IPS-11a (cell line): ENCODE data around the gene PLCL2.

Experiments used
- H3K4me3 ChIP-seq: one replicate; pipeline ENCODE4 v1.5.1; 2013; ENCODE audit warnings: low read depth, low read length, control low read depth

The PLCL2 gene

GRCh38 chr3:17003457-17003856 is 118.7 kb downstream of the PLCL2 start:
- no peak overlapping the region for H3K4me3 ChIP-seq

GRCh38 chr3:17006132-17006852 is 121.5 kb downstream of the PLCL2 start:
- H3K4me3 ChIP-seq, result no peak overlapping the region

- no peak overlapping the region for H3K4me3 ChIP-seq
These were observed 122.5 kb downstream of the PLCL2 start for GRCh38 chr3:17007284-17007683.

- no peak overlapping the region for H3K4me3 ChIP-seq
These were observed 125.1 kb downstream of the PLCL2 start for GRCh38 chr3:17009826-17010225.

GRCh38 chr3:17011728-17012338 is 127.1 kb downstream of the PLCL2 start:
- no peak overlapping the region for H3K4me3 ChIP-seq

- H3K4me3 ChIP-seq, result no peak overlapping the region
These were observed 128.3 kb downstream of the PLCL2 start for GRCh38 chr3:17013050-17013449.

- no peak overlapping the region for H3K4me3 ChIP-seq
These were observed 128.8 kb downstream of the PLCL2 start for GRCh38 chr3:17013571-17013970.

- H3K4me3 ChIP-seq, result no peak overlapping the region
These were observed 129.5 kb downstream of the PLCL2 start for GRCh38 chr3:17014284-17014683.

GRCh38 chr3:17014709-17015108 is 130.0 kb downstream of the PLCL2 start:
- no peak overlapping the region for H3K4me3 ChIP-seq

GRCh38 chr3:17021614-17022013 is 136.9 kb downstream of the PLCL2 start:
- H3K4me3 ChIP-seq, result no peak overlapping the region

GRCh38 chr3:17023006-17023664 is 138.4 kb downstream of the PLCL2 start:
- H3K4me3 ChIP-seq, result no peak overlapping the region

- no peak overlapping the region for H3K4me3 ChIP-seq
These were observed 140.9 kb downstream of the PLCL2 start for GRCh38 chr3:17025594-17026139.

- H3K4me3 ChIP-seq, result no peak overlapping the region
These were observed 142.6 kb downstream of the PLCL2 start for GRCh38 chr3:17027318-17027717.

GRCh38 chr3:17028363-17028762 is 143.6 kb downstream of the PLCL2 start:
- H3K4me3 ChIP-seq, result no peak overlapping the region

- H3K4me3 ChIP-seq, result no peak overlapping the region
These were observed 145.7 kb downstream of the PLCL2 start for GRCh38 chr3:17030438-17030837.

- H3K4me3 ChIP-seq, result no peak overlapping the region
These were observed 146.3 kb downstream of the PLCL2 start for GRCh38 chr3:17030956-17031652.

GRCh38 chr3:17032407-17033034 is 147.8 kb downstream of the PLCL2 start:
- no peak overlapping the region for H3K4me3 ChIP-seq

- no peak overlapping the region for H3K4me3 ChIP-seq
These were observed 148.9 kb downstream of the PLCL2 start for GRCh38 chr3:17033516-17034168.

- H3K4me3 ChIP-seq, result no peak overlapping the region
These were observed 150.3 kb downstream of the PLCL2 start for GRCh38 chr3:17035033-17035432.

- no peak overlapping the region for H3K4me3 ChIP-seq
These were observed 151.2 kb downstream of the PLCL2 start for GRCh38 chr3:17035966-17036365.
